Breast epithelium (tissue), 3 donors: ENCODE data around the gene SEC14L5.

ENCODE experiments used
- POLR2A ChIP-seq: fragments of 450-650 bp; IDR thresholded peaks from one replicate; pipeline ENCODE4 v1.6.1; 2016; ENCODE audit warnings: antibody characterized with exemption, mild to moderate bottlenecking, moderate library complexity
- POLR2AphosphoS5 ChIP-seq, 3 donors: sonication (generic); formaldehyde crosslinking; IDR thresholded peaks; one replicate each; pipeline ENCODE4 v1.6.1; 2017; ENCODE audit warnings: antibody characterized with exemption in 3 of 3
- TF ChIP-seq, protein P1 (sequence below), 3 donors: fragments of 450-650 bp; IDR thresholded peaks; one replicate each; pipeline ENCODE4 v1.5.1; 2016 to 2017; ENCODE audit warnings: antibody characterized with exemption in 3 of 3, mild to moderate bottlenecking in 3 of 3, moderate library complexity in 3 of 3

DNA sequence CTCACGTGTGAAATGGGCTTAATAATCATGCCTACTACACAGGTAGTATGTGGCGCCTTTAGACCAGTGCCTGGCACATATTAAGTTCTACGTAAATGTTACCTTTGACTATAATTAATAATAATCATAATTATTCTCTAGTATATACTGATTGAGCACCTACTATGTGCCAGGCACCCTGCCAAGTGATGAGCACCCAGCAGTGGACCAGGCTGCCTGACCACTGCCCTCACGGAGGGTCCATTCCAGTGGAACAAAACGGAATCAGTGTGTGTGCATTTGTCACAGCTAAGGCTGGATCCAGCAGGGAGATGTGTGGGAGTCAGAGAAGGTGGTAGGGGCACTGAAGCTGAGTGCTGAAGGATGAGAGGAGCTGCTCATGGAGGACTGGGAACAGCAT, 30.5 kb downstream of the SEC14L5 start:
- no peak for TF ChIP-seq POLR2AphosphoS5 (IDR thresholded peaks at IDR 0.05)
- TF ChIP-seq, protein P1, sequence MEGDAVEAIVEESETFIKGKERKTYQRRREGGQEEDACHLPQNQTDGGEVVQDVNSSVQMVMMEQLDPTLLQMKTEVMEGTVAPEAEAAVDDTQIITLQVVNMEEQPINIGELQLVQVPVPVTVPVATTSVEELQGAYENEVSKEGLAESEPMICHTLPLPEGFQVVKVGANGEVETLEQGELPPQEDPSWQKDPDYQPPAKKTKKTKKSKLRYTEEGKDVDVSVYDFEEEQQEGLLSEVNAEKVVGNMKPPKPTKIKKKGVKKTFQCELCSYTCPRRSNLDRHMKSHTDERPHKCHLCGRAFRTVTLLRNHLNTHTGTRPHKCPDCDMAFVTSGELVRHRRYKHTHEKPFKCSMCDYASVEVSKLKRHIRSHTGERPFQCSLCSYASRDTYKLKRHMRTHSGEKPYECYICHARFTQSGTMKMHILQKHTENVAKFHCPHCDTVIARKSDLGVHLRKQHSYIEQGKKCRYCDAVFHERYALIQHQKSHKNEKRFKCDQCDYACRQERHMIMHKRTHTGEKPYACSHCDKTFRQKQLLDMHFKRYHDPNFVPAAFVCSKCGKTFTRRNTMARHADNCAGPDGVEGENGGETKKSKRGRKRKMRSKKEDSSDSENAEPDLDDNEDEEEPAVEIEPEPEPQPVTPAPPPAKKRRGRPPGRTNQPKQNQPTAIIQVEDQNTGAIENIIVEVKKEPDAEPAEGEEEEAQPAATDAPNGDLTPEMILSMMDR (IDR thresholded peaks at IDR 0.05): no peak
- no peak for TF ChIP-seq POLR2A
